Mesodermal cell (in vitro differentiated cells): ENCODE data around the gene ITPR2.

ENCODE experiments used
- H3K27ac ChIP-seq: 2 replicates; pipeline ENCODE4 v1.7.0; 2013; ENCODE audit warnings: mild to moderate bottlenecking, low read depth, low read length, moderate library complexity; ENCODE audit not compliant: severe bottlenecking
- H3K36me3 ChIP-seq: 2 replicates; pipeline ENCODE4 v1.7.1; 2013; ENCODE audit warnings: mild to moderate bottlenecking, low read length, moderate library complexity; ENCODE audit not compliant: control insufficient read depth, insufficient read depth
- H3K4me1 ChIP-seq: one replicate; pipeline ENCODE4 v1.7.1; 2013; ENCODE audit warnings: mild to moderate bottlenecking, low read length; ENCODE audit not compliant: insufficient read depth, control insufficient read depth, poor library complexity, severe bottlenecking
- H3K4me3 ChIP-seq: 2 replicates; pipeline ENCODE4 v1.7.0; 2013; ENCODE audit warnings: low read length, control low read depth, mild to moderate bottlenecking; ENCODE audit not compliant: insufficient read depth, poor library complexity, severe bottlenecking; ENCODE audit errors: extremely low read depth
- H3K9me3 ChIP-seq: 2 replicates; pipeline ENCODE4 v1.7.1; 2013; ENCODE audit warnings: mild to moderate bottlenecking, low read length, moderate library complexity; ENCODE audit not compliant: control insufficient read depth
- WGBS, 2 experiments: methylation state at CpG; one replicate each; pipeline ENCODE4 v1.1.5; 2013; ENCODE audit warnings: missing lambda C conversion rate in 2 of 2; ENCODE audit not compliant: insufficient coverage in 2 of 2; 5-methylcytosine and 5-hydroxymethylcytosine counted together

ITPR2 gene

DNA sequence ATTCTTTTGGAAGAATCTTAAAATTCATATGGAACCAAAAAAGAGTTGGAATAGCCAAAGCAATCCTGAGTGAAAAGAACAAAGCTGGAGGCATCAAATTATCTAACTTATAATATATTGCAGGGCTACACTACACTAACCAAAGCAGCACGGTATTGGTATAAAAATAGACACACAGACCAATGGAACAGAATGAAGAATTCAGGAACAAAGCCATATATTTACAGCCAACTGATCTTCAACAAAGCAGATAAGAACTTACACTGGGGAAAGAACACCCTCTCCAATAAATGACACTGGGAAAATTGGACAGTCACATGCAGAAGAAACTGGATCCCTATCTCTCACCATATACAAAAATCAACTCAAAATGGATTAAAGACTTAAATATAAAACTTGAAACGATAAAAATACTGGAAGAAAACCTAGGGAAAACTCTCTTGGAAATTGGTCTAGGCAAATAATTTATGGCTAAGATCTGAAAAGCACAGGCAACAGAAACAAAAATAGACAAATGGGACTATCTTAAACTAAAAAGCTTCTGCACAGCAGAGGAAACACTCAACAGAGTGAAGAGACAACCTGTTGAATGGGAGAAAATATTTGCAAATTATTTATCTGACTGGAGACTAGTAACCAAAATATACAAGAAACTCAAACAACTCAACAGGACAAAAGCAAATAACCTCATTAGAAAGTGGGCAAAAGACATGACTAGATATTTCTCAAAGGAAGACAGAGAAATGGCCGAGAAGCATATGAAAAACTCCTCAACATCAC lies 286.3 kb downstream of the ITPR2 start:
- H3K4me3 ChIP-seq = no peak overlapping the region
- no peaks in the 10 kb centered on the region for H3K9me3 ChIP-seq
- H3K27ac ChIP-seq = no peak overlapping the region
- no peaks in the 10 kb centered on the region for H3K36me3 ChIP-seq
- no peaks in the 10 kb centered on the region for H3K4me1 ChIP-seq
- WGBS, 2 experiments = no CpG with 5 or more reads among the region's 3 CpGs

DNA sequence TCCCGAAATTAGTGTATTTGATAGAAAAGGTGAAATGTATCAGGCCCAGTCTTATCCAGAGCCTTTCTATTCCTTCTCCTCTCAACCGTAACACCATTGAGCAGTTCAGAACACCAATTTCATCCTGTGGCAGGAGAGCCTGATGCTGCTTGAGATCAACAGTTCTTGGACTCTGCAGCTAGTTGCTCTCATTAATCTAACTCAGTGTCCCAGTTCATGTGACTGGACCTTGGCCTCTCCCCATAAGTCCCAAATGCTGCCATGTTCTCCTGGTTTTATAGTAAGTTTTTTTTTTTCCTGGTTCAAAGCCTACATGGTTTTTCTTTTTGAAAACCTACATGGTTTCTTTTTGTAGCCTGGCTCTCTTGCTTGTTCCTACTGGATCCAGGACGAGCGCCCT lies 293.9 kb downstream of the ITPR2 start:
- Histone ChIP-seq H3K4me1 (no peaks in the 10 kb centered on the region), H3K27ac (no peak overlapping the region), H3K4me3 (no peak overlapping the region), H3K36me3 (no peaks in the 10 kb centered on the region), H3K9me3 (no peaks in the 10 kb centered on the region)
- WGBS, 2 experiments = 81 to 96% methylated on average over 2 to 3 of the region's 4 CpGs

DNA sequence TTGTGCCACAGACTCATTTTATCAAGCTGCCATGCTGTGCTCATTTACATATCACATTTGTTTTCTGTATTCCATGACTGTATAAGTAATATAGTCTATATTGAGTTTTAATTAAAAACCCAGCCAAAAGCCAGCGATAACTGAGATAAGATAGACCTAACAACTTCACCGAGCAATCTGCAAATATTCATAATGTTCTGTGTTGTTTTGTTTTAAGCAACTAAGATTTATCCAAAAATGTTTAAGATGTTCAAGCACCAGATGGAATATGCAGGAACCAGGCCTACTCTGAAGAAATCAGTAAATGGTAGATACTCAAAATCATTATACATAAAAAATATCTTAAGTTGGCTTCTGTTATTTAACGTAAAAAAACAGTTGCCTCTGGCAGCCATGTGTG lies 295.3 kb downstream of the ITPR2 start:
- 100% methylated on average over 2 of the region's 3 CpGs; no CpG with 5 or more reads in 1 of the 2 experiments for WGBS, 2 experiments
- no peaks in the 10 kb centered on the region for H3K9me3 ChIP-seq
- no peak overlapping the region for H3K4me3 ChIP-seq
- H3K36me3 ChIP-seq = no peaks in the 10 kb centered on the region
- H3K27ac ChIP-seq = no peak overlapping the region
- H3K4me1 ChIP-seq = no peaks in the 10 kb centered on the region

DNA sequence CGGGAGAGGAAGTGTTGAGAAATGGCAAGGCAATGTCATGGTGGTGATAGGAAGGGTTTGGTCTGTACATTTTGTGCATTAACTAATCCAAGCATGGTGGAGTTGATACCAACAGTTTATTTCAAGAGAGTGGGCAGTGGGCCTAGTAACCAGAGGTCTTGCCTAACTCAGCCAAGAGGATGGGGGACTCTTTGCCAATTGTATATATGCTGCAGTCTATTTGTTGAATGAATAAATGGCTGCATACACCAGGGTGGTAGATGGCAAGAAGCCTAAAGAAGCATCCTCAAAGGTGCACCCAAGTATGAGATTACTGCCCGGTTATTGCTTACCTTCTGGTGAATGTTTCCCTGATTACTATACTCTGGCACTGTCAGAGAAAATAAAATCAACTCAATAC lies 295.9 kb downstream of the ITPR2 start:
- Histone ChIP-seq H3K27ac (no peak overlapping the region), H3K36me3 (no peaks in the 10 kb centered on the region), H3K9me3 (no peaks in the 10 kb centered on the region), H3K4me3 (no peak overlapping the region), H3K4me1 (no peaks in the 10 kb centered on the region)
- 86 to 100% methylated on average over 1 to 2 of the region's 2 CpGs for WGBS, 2 experiments

DNA sequence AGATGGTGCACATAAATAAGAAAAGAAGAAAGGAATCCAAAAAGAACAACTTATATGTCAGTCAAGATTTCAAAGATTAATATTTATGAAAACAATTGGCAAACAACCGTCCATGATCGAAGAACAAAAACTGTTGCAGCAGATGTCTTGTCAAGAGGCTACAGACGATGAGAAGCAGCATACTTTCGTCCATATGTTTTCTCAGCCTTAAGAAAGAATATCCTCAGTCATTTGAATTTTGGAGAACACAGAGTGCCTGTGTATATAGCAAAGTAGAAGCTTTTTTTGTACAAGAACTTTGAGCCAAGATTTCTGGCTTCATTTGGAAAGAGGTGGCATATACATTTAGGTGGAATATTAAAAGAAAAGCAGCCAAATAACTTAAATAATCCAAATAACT lies 297.2 kb downstream of the ITPR2 start:
- Histone ChIP-seq H3K4me3 (no peak overlapping the region), H3K36me3 (no peaks in the 10 kb centered on the region), H3K27ac (no peak overlapping the region), H3K9me3 (no peaks in the 10 kb centered on the region), H3K4me1 (no peaks in the 10 kb centered on the region)
- 85 to 95% methylated on average over 3 to 4 of the region's 4 CpGs for WGBS, 2 experiments

DNA sequence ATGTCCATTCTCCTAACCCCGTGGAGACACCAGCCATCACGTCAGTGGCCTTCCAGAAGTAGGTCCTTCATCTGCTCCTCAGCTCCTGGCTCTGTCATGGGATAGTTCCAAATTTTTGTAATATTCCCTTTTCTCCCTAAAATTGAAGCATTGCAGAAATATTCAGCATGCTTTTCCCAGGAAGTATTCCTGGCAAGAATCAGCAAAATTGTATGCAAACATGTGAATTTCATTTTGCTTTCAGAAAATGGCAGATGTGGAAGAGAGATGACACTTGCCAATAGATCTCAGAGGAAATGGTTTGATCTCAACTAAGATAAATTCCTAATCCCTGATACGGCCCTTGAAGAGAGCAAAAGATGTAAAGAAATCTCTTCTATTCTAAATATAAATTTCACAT lies 298.9 kb downstream of the ITPR2 start:
- no peaks in the 10 kb centered on the region for H3K9me3 ChIP-seq
- WGBS, 2 experiments = 92 to 94% methylated on average over 2 of the region's 3 CpGs
- H3K4me3 ChIP-seq = no peak overlapping the region
- no peaks in the 10 kb centered on the region for H3K4me1 ChIP-seq
- no peak overlapping the region for H3K27ac ChIP-seq
- no peaks in the 10 kb centered on the region for H3K36me3 ChIP-seq

DNA sequence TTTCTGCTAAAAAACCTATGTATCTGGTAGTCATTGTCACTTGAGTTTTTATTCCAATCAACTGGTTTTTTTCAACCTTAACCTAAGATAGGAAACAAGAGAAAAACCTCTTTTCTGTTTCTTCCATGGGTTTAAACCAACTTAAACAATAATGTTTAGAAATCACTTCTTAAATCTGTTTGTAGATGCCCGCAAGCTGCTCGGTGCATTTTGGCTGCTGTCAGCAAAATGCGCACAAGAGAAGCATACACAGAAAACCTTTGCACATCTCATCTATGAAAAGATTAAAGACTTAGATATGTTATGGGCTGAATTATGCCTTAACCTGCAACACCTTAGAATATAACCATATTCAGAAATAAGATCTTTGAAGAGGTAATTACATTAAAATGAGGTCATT lies 299.8 kb downstream of the ITPR2 start:
- H3K4me1 ChIP-seq = no peaks in the 10 kb centered on the region
- H3K4me3 ChIP-seq = no peak overlapping the region
- H3K9me3 ChIP-seq = no peaks in the 10 kb centered on the region
- H3K36me3 ChIP-seq = no peaks in the 10 kb centered on the region
- H3K27ac ChIP-seq = no peak overlapping the region
- WGBS, 2 experiments = 100% methylated on average over 2 of the region's 3 CpGs; no CpG with 5 or more reads in 1 of the 2 experiments

DNA sequence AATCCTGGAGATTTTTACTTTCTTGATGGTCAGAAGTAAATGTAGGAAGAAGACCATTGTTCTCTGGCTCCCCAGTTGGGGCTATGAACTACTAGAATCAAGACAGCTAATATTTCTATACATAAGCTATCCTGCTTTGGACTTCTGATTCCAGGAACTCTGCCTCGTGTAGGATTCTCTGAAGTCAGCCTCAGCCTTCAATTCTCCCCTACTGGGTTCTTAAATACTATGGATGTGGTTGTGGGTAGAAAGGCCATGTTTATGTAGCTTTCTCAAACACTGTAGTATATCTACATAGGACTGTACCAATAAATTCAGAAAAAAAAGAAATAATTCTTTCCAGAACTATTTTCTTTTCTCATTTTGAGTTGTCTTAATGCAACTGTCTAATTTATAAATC lies 302.5 kb downstream of the ITPR2 start:
- peaks cover 4% of the 10 kb centered on the region for H3K9me3 ChIP-seq
- no CpG with 5 or more reads among the region's 1 CpG for WGBS, 2 experiments
- H3K36me3 ChIP-seq = no peaks in the 10 kb centered on the region
- H3K4me1 ChIP-seq = no peaks in the 10 kb centered on the region
- H3K27ac ChIP-seq = no peak overlapping the region
- no peak overlapping the region for H3K4me3 ChIP-seq

DNA sequence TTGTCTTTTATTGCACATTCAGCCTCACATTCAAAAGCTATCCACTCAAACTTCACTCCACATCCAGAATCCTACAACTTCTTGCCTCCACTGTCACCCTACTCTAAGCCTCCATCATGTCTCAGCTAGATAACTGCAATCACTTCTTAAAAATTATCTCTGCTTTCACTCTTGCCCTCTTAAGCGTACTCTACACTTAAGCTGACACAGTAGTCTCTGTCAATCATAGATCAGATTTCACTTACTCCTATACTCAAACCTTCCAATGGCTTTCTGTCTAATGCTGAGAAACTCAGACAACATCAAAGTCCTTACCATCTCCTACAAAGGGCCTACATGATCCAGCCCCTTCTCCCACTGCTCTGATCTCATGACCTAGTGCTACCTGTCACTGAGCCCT lies 304.1 kb downstream of the ITPR2 start:
- H3K9me3 ChIP-seq = peaks cover 10% of the 10 kb centered on the region
- no peak overlapping the region for H3K4me3 ChIP-seq
- no peaks in the 10 kb centered on the region for H3K36me3 ChIP-seq
- WGBS, 2 experiments = 91 to 92% methylated on average over 1 of the region's 1 CpG
- no peak overlapping the region for H3K27ac ChIP-seq
- H3K4me1 ChIP-seq = no peaks in the 10 kb centered on the region

DNA sequence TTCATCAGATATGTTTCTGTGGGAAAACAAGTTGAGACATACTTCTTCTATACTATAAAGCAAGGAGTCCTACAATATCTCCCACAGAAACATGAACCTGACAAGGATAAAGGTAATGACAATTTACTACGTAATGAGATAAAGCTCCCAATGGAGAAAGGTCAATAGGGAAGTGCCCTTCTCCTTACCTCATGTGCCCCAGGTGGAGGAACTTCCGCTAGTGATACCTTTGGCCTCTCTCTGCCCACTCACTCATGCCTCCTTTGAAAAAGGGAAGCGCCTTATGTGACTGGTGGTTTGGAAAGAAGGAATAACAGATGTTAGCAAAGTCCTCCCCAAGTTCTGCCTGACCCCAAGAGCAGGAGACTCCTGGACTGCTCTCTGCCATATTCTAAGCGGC lies 305.3 kb downstream of the ITPR2 start:
- H3K27ac ChIP-seq = no peak overlapping the region
- H3K4me1 ChIP-seq = no peaks in the 10 kb centered on the region
- 100% methylated on average over 1 of the region's 4 CpGs for WGBS, 2 experiments
- no peaks in the 10 kb centered on the region for H3K36me3 ChIP-seq
- H3K4me3 ChIP-seq = no peak overlapping the region
- peaks cover 10% of the 10 kb centered on the region for H3K9me3 ChIP-seq

DNA sequence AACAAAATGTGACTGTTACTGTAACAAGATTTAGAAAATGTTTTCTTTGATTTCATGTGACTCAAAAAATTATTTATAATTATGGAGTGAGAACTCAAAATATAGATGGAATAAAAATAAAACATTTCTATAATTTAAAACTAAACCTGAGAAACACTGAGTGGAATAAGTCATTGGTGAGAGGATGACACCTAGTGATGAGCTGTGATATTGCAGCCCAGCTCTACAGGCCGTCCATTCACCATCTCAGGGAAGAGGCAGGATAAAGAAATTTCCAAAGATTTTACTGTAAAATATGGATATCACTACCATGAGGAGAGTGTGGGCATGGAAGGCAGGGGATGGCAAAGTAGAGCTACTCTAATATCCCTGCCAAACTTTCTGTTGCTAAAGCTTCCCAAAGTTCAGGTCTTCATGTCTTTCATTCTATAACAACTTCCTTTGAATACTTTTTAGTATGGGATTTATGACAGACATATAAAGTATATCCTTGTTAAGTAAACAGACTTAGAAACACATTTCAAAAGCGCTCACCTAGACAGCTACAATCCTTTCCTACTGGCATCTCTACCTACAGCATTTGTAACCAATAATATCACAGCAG lies 308.0 kb downstream of the ITPR2 start:
- no peaks in the 10 kb centered on the region for H3K4me1 ChIP-seq
- no peaks in the 10 kb centered on the region for H3K36me3 ChIP-seq
- peaks cover 10% of the 10 kb centered on the region for H3K9me3 ChIP-seq
- H3K4me3 ChIP-seq = no peak overlapping the region
- 80% methylated on average over 1 of the region's 2 CpGs; no CpG with 5 or more reads in 1 of the 2 experiments for WGBS, 2 experiments
- no peak overlapping the region for H3K27ac ChIP-seq
